HPDE6-E6E7 (cell line): ENCODE results near the gene STARD7.

Source experiments
- DNase-seq: peaks from one replicate; pipeline ENCODE4 v3.0.0; 2011; ENCODE audit warnings: missing footprints; ENCODE audit errors: extremely low spot score

The STARD7 gene

DNA sequence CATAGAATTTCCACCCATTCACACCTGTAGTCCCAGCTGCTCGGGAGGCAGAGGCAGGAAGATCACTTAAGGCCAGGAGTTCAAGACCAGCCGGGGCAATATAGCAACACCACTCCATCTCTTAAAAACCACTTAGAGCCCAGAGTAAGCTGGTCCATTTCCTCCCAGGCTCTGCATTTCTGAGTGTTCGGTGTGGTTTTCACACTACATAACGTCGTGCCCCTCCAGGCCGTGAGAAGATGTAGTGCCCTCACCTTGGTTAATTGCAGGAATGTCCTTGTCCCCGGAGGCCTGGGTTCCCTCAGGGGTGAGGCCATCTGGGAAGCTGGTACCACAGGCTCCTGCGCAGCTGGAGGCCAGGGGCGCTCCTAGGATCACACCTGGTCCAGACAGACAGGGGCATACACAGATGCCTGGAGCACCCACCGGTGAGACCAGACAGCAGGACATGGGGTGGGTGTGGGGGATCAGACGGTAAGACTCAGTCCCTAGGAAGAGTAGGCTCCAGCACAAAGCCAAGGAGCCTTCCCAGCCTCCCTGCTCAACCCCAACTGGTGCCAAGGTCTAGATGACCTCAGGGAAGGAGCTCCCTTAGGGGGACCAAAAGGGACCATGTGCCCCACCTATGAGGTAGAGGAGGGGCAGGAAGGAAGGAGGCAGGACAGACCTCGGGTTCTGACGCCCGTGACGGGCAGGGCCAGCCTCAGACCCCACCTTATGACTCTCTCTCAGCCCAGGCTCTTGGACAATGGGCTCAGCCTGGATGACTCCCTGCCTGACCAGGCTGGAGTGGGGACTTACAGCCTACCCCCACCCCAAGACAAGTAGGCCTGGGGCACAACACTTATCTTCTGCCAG is 71.1 kb downstream of the STARD7 start:
- no peak for DNase-seq

DNA sequence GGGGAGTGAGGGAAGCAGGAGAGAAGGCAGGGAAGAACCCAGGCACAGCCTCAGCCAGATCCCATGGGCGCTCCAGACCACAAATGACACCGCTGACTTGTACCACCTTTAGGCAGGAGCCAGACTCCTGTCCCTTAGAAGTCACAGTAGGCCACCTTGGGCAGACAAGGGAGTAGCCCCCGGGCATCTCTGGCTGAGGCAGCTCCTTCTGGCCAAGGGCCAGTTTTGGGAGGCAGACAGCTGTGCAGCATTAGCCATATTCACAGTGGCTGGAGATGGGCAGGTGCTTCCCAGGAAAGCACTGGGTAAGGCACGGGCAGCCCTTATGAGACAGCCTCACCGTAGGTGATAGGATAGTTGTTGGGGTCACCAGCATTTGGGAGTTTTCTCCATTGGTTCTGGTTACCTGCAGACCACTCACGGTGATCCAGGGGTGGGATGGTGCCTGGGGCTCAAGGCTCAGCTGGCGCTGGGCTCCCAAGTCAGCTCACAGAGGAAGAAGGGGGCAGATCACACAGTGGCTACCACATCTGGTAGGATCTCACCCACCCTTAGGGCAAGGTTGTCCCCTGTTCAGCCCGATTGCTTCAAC is 72.4 kb downstream of the STARD7 start:
- no peak for DNase-seq

DNA sequence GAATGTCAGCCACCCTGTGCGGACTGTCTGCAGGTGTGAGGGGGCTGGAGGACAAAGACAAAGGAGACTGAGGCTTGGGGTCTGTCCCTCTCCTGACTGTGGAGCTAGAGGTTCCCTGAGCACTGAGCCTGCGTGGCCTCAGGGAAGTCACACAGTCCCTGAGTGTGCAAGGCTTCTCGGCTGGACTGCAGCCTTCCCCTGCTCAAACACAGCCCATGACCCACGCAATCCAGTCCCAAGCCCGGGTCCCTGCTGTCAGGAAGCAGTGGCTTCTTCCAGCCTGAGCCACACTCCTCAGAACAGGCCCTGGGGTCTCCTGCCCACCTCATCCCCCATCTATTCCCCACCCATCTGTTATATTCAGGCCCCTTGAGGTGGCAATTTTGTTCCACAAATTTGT is 73.0 kb downstream of the STARD7 start:
- no peak for DNase-seq

DNA sequence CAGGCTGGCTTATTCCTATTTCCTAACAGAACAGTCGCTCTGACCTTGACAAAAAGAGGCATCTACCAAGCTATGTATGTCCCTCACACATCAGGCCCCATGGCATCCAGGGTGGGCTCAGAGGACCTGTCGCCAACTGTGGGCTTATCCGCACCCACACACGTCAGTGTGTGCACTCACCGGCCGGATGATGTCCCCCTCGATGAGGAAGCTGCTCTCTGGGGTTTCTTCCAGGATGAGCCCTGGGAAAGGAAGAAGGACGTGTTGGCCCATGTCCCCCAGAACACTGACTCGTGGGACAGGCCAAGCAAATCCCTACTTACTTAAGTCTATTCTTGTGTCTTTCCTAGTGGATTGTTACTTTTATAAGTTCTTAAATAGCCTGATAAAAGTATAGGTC is 73.5 kb downstream of the STARD7 start:
- DNase-seq = no peak
